Trophoblast cell (in vitro differentiated cells and primary cell): ENCODE data around the gene ZNF608.
A peak's percentile ranks its signal among the peaks of the same experiment; 100 is the strongest.

ENCODE experiments used
- DNase-seq, 2 donors: peaks; one replicate each; pipeline ENCODE4 v3.0.0-alpha.2; 2016
- H2AFZ ChIP-seq: 2 replicates; pipeline ENCODE4 v1.6.1; 2013; ENCODE audit warnings: low read length, moderate library complexity, mild to moderate bottlenecking; ENCODE audit not compliant: insufficient read depth, poor library complexity
- H2AK5ac ChIP-seq: 2 replicates; pipeline ENCODE4 v1.6.1; 2013; ENCODE audit warnings: mild to moderate bottlenecking, low read length
- H2BK120ac ChIP-seq: 2 replicates; pipeline ENCODE4 v1.6.1; 2013; ENCODE audit warnings: low read length, mild to moderate bottlenecking, moderate library complexity; ENCODE audit not compliant: insufficient read depth, poor library complexity
- H2BK12ac ChIP-seq: 2 replicates; pipeline ENCODE4 v1.6.1; 2013; ENCODE audit warnings: mild to moderate bottlenecking, low read length, moderate library complexity
- H2BK5ac ChIP-seq: 2 replicates; pipeline ENCODE4 v1.6.1; 2013; ENCODE audit warnings: low read length, low read depth, moderate library complexity, mild to moderate bottlenecking; ENCODE audit not compliant: poor library complexity
- H3K14ac ChIP-seq: 2 replicates; pipeline ENCODE4 v1.6.1; 2013; ENCODE audit warnings: mild to moderate bottlenecking, low read length
- H3K18ac ChIP-seq: 2 replicates; pipeline ENCODE4 v1.6.1; 2013; ENCODE audit warnings: mild to moderate bottlenecking, low read length
- H3K23ac ChIP-seq: 2 replicates; pipeline ENCODE4 v1.6.1; 2013; ENCODE audit warnings: low read length
- H3K27ac ChIP-seq: 2 replicates; pipeline ENCODE4 v1.5.1; 2013; ENCODE audit warnings: low read depth, mild to moderate bottlenecking, inconsistent platforms, low read length, moderate library complexity
- H3K27me3 ChIP-seq: 2 replicates; pipeline ENCODE4 v1.6.1; 2013; ENCODE audit warnings: inconsistent platforms, mild to moderate bottlenecking, low read length, moderate library complexity; ENCODE audit not compliant: insufficient read depth
- H3K36me3 ChIP-seq, 2 experiments: 1 replicate in 1 of 2; 2 replicates in 1 of 2; pipeline ENCODE4 v1.6.1; 2013; ENCODE audit warnings: low read length in 2 of 2, mild to moderate bottlenecking in 2 of 2, moderate library complexity in 1 of 2; ENCODE audit not compliant: insufficient read depth in 2 of 2, control insufficient read depth in 1 of 2
- H3K4ac ChIP-seq: 2 replicates; pipeline ENCODE4 v1.6.1; 2013; ENCODE audit warnings: low read depth, mild to moderate bottlenecking, low read length, moderate library complexity
- H3K4me1 ChIP-seq, 2 experiments: 1 replicate in 1 of 2; 2 replicates in 1 of 2; pipeline ENCODE4 v1.6.1; 2013; ENCODE audit warnings: low read length in 2 of 2, mild to moderate bottlenecking in 2 of 2, moderate library complexity in 1 of 2; ENCODE audit not compliant: insufficient read depth in 2 of 2, control insufficient read depth in 1 of 2
- H3K4me2 ChIP-seq: 2 replicates; pipeline ENCODE4 v1.6.1; 2013; ENCODE audit warnings: inconsistent platforms, mild to moderate bottlenecking, low read length, moderate library complexity
- H3K4me3 ChIP-seq: 2 replicates; pipeline ENCODE4 v1.5.1; 2013; ENCODE audit warnings: mild to moderate bottlenecking, low read depth, low read length, inconsistent platforms
- H3K79me1 ChIP-seq: one replicate; pipeline ENCODE4 v1.6.1; 2013; ENCODE audit warnings: low read length
- H3K79me2 ChIP-seq: 2 replicates; pipeline ENCODE4 v1.6.1; 2013; ENCODE audit warnings: low read length, mild to moderate bottlenecking; ENCODE audit not compliant: control insufficient read depth, insufficient read depth, poor library complexity
- H3K9ac ChIP-seq: 2 replicates; pipeline ENCODE4 v1.6.1; 2013; ENCODE audit warnings: mild to moderate bottlenecking, low read length
- H3K9me3 ChIP-seq: 2 replicates; pipeline ENCODE4 v1.6.1; 2013; ENCODE audit warnings: low read depth, mild to moderate bottlenecking, control low read depth, inconsistent platforms, low read length; ENCODE audit not compliant: insufficient read depth
- H4K12ac ChIP-seq: 2 replicates; pipeline ENCODE4 v1.6.1; 2013; ENCODE audit warnings: low read depth, mild to moderate bottlenecking, low read length, moderate library complexity
- H4K8ac ChIP-seq: 2 replicates; pipeline ENCODE4 v1.6.1; 2013; ENCODE audit warnings: low read depth, mild to moderate bottlenecking, low read length, moderate library complexity
- H4K91ac ChIP-seq: one replicate; pipeline ENCODE4 v1.6.1; 2013; ENCODE audit warnings: low read depth, mild to moderate bottlenecking, low read length, moderate library complexity
- WGBS: extraction: QIAGEN DNeasy Blood & Tissue Kit; methylation state at CpG from one replicate; pipeline ENCODE4 v1.1.7; 2013; ENCODE audit warnings: missing lambda C conversion rate; ENCODE audit not compliant: insufficient read length, insufficient coverage; ENCODE audit errors: extremely low coverage; 5-methylcytosine and 5-hydroxymethylcytosine counted together

The ZNF608 gene

DNA sequence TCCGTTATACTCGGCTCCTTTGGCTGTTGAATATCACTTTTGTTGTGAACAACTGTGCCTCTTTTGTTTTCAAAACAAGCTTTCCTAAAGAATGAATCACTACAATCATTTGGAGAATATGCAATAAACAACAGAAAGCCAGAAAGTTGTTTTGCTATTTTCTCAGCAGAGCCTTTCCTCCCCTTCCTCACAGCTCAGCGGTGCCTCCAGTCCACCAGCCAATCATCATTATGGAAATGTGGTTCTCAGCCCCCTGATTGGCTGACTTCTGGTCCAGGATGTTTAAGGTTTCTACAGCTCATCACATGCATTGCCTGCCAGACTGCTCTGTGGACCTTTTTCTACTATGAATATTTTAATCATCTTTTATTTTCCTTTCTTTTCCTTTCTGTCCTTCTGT, 9.1 kb upstream of the ZNF608 start:
- Histone ChIP-seq H3K9ac (no peak overlapping the region), H3K14ac (no peak overlapping the region), H2AK5ac (no peak overlapping the region), H2BK5ac (no peak overlapping the region), H2BK120ac (no peak overlapping the region), H2BK12ac (no peak overlapping the region), H4K91ac (no peak overlapping the region), H3K4me2 (no peak overlapping the region), H4K12ac (no peak overlapping the region), H3K79me2 (no peaks in the 10 kb centered on the region), H2AFZ (no peak overlapping the region), H3K18ac (no peak overlapping the region), H3K9me3 (no peaks in the 10 kb centered on the region), H3K27me3 (no peaks in the 10 kb centered on the region), H3K79me1 (no peaks in the 10 kb centered on the region), H3K4ac (no peak overlapping the region), H3K27ac (no peak overlapping the region), H3K23ac (no peak overlapping the region), H4K8ac (no peak overlapping the region), H3K36me3 (no peaks in the 10 kb centered on the region), H3K4me3 (no peak overlapping the region), H3K4me1 (peaks cover 0 to 2% of the 10 kb centered on the region in 2 experiments)
- DNase-seq = peak in 1 of 2 donors; percentile 31
- no CpG with 5 or more reads among the region's 3 CpGs for WGBS

DNA sequence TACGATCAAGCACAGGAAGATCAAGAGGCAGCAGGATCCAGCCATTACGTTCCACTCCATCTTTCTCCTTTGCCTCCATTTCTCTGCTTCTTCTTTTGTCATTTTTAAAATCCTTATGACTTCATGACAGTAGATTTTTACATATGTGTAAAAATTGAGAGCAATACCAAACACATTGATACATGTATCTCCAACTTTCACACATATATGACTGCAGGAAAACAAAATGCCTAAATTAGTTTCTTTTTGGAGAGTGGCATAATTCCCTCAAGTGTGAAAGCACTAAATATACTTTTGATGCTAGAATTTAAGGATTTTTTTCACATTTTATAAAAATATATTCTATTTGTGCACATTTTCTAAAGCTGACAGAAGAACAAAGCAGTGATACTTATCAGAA, 8.6 kb upstream of the ZNF608 start:
- Histone ChIP-seq H3K14ac (no peak overlapping the region), H3K79me2 (no peaks in the 10 kb centered on the region), H3K36me3 (no peaks in the 10 kb centered on the region), H2BK12ac (no peak overlapping the region), H4K91ac (no peak overlapping the region), H3K9ac (no peak overlapping the region), H3K4ac (no peak overlapping the region), H3K18ac (no peak overlapping the region), H3K4me3 (no peak overlapping the region), H3K27me3 (no peaks in the 10 kb centered on the region), H3K9me3 (no peaks in the 10 kb centered on the region), H2AFZ (no peak overlapping the region), H2BK120ac (no peak overlapping the region), H3K23ac (no peak overlapping the region), H2BK5ac (no peak overlapping the region), H3K79me1 (no peaks in the 10 kb centered on the region), H4K8ac (no peak overlapping the region), H2AK5ac (no peak overlapping the region), H3K27ac (no peak overlapping the region), H4K12ac (no peak overlapping the region), H3K4me2 (no peak overlapping the region), H3K4me1 (peaks cover 0 to 2% of the 10 kb centered on the region in 2 experiments)
- no CpG with 5 or more reads among the region's 2 CpGs for WGBS
- DNase-seq = no peak

GRCh38 chr5:124754206-124754927, 7.9 kb upstream of the ZNF608 start:
- Histone ChIP-seq H3K4me2 (no peak overlapping the region), H4K12ac (no peak overlapping the region), H4K8ac (no peak overlapping the region), H3K4ac (no peak overlapping the region), H3K36me3 (no peaks in the 10 kb centered on the region), H2AFZ (no peak overlapping the region), H2BK120ac (no peak overlapping the region), H3K4me1 (peaks cover 0 to 2% of the 10 kb centered on the region in 2 experiments), H2AK5ac (no peak overlapping the region), H3K27ac (no peak overlapping the region), H2BK12ac (no peak overlapping the region), H3K9ac (no peak overlapping the region), H3K27me3 (no peaks in the 10 kb centered on the region), H3K18ac (no peak overlapping the region), H3K79me1 (no peaks in the 10 kb centered on the region), H3K4me3 (no peak overlapping the region), H3K23ac (no peak overlapping the region), H3K9me3 (no peaks in the 10 kb centered on the region), H3K79me2 (no peaks in the 10 kb centered on the region), H3K14ac (no peak overlapping the region), H4K91ac (no peak overlapping the region), H2BK5ac (no peak overlapping the region)
- no CpG with 5 or more reads among the region's 7 CpGs for WGBS
- no peak for DNase-seq

GRCh38 chr5:124752854-124753720, 6.6 kb upstream of the ZNF608 start:
- Histone ChIP-seq H3K14ac (no peak overlapping the region), H3K36me3 (no peaks in the 10 kb centered on the region), H3K4ac (no peak overlapping the region), H3K23ac (no peak overlapping the region), H3K27ac (no peak overlapping the region), H3K79me1 (peaks cover 3% of the 10 kb centered on the region), H3K79me2 (no peaks in the 10 kb centered on the region), H3K4me1 (peaks cover 0 to 2% of the 10 kb centered on the region in 2 experiments), H4K12ac (no peak overlapping the region), H3K4me2 (no peak overlapping the region), H3K18ac (no peak overlapping the region), H3K27me3 (no peaks in the 10 kb centered on the region), H2AK5ac (no peak overlapping the region), H3K9me3 (no peaks in the 10 kb centered on the region), H4K8ac (no peak overlapping the region), H2BK120ac (no peak overlapping the region), H2BK12ac (no peak overlapping the region), H2BK5ac (no peak overlapping the region), H3K9ac (no peak overlapping the region), H2AFZ (no peak overlapping the region), H3K4me3 (no peak overlapping the region), H4K91ac (no peak overlapping the region)
- DNase-seq = no peak
- WGBS = no CpG with 5 or more reads among the region's 6 CpGs
